KMS-11 (cell line): ENCODE results near the gene PURA.
A peak's percentile ranks its signal among the peaks of the same experiment; 100 is the strongest.

Experiments used
- H2AFZ ChIP-seq: fragments of 200-600 bp; sonication (generic); 2 replicates; pipeline ENCODE4 v1.6.1; 2016; ENCODE audit warnings: antibody characterized with exemption, mixed run types, low read depth
- H3K27ac ChIP-seq: fragments of 200-600 bp; sonication (generic); 2 replicates; pipeline ENCODE4 v1.6.1; 2016; ENCODE audit warnings: mild to moderate bottlenecking, mixed run types
- H3K27me3 ChIP-seq: fragments of 200-600 bp; sonication (generic); 2 replicates; pipeline ENCODE4 v1.6.1; 2017; ENCODE audit warnings: mild to moderate bottlenecking, low read depth, mixed run types, moderate library complexity; ENCODE audit not compliant: insufficient read depth
- H3K36me3 ChIP-seq: fragments of 200-600 bp; sonication (generic); 2 replicates; pipeline ENCODE4 v1.6.1; 2017; ENCODE audit warnings: mild to moderate bottlenecking, mixed run types; ENCODE audit not compliant: insufficient read depth
- H3K4me1 ChIP-seq: fragments of 200-600 bp; sonication (generic); 2 replicates; pipeline ENCODE4 v1.6.1; 2016; ENCODE audit warnings: mild to moderate bottlenecking, low read depth, mixed run types; ENCODE audit not compliant: poor library complexity, severe bottlenecking
- H3K4me2 ChIP-seq: fragments of 200-600 bp; sonication (generic); 2 replicates; pipeline ENCODE4 v1.7.0; 2016; ENCODE audit warnings: mild to moderate bottlenecking, mixed run types
- H3K4me3 ChIP-seq: fragments of 200-600 bp; sonication (generic); IDR thresholded peaks from 2 replicates; pipeline ENCODE4 v1.6.1; 2017; ENCODE audit warnings: low read depth, low read length, mixed read lengths; ENCODE audit not compliant: insufficient read depth
- H3K79me2 ChIP-seq: fragments of 200-600 bp; sonication (generic); 2 replicates; pipeline ENCODE4 v1.6.1; 2016; ENCODE audit warnings: low read depth, mixed run types; ENCODE audit not compliant: insufficient read depth
- H3K9ac ChIP-seq: fragments of 200-600 bp; sonication (generic); 2 replicates; pipeline ENCODE4 v1.6.1; 2016; ENCODE audit warnings: mild to moderate bottlenecking, mixed run types
- H4K20me1 ChIP-seq: fragments of 200-600 bp; sonication (generic); 2 replicates; pipeline ENCODE4 v1.6.1; 2016; ENCODE audit warnings: mild to moderate bottlenecking, mixed run types; ENCODE audit not compliant: insufficient read depth
- TF ChIP-seq, protein P1 (sequence below): fragments of 200-600 bp; sonication (generic); conservative IDR thresholded peaks from 2 replicates; pipeline ENCODE4 v1.6.1; 2017; ENCODE audit warnings: low read depth, mild to moderate bottlenecking, antibody characterized with exemption, low read length, moderate library complexity, mixed read lengths

The PURA gene

GRCh38 chr5:140169410-140169809 is 55.5 kb downstream of the PURA start:
- Histone ChIP-seq H3K27ac (no peak overlapping the region), H3K4me3 (no peak overlapping the region), H3K79me2 (no peaks in the 10 kb centered on the region), H3K4me2 (0 out of 2 replicates have a peak overlapping the region, but pooled peaks have one; percentile 17), H3K9ac (no peak overlapping the region), H3K36me3 (no peaks in the 10 kb centered on the region), H4K20me1 (no peaks in the 10 kb centered on the region), H2AFZ (no peak overlapping the region), H3K27me3 (no peaks in the 10 kb centered on the region), H3K4me1 (peaks cover 28% of the 10 kb centered on the region)
- TF ChIP-seq, protein P1, sequence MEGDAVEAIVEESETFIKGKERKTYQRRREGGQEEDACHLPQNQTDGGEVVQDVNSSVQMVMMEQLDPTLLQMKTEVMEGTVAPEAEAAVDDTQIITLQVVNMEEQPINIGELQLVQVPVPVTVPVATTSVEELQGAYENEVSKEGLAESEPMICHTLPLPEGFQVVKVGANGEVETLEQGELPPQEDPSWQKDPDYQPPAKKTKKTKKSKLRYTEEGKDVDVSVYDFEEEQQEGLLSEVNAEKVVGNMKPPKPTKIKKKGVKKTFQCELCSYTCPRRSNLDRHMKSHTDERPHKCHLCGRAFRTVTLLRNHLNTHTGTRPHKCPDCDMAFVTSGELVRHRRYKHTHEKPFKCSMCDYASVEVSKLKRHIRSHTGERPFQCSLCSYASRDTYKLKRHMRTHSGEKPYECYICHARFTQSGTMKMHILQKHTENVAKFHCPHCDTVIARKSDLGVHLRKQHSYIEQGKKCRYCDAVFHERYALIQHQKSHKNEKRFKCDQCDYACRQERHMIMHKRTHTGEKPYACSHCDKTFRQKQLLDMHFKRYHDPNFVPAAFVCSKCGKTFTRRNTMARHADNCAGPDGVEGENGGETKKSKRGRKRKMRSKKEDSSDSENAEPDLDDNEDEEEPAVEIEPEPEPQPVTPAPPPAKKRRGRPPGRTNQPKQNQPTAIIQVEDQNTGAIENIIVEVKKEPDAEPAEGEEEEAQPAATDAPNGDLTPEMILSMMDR = no peak

DNA sequence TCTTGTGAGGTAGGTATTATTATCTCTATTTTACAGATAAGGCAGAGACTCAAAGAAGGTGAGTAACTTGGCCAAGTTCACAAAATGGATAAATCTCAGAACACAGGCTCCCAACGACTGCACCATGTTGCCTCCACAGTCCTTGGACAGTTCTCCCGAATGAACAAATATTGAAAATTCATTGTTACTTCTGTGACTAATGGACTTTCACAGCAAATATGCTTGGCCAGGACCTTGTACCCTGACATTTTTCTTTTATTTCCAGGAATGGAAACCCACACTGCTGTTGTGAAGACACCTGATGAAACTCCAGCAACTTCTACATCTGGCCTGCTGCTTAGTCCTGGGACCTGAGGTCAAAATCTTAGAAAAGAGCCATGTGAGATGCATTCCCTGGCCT is 58.6 kb downstream of the PURA start:
- Histone ChIP-seq H3K27me3 (no peaks in the 10 kb centered on the region), H4K20me1 (no peaks in the 10 kb centered on the region), H3K4me1 (peaks cover 39% of the 10 kb centered on the region), H3K4me3 (no peak overlapping the region), H3K9ac (no peak overlapping the region), H2AFZ (no peak overlapping the region), H3K79me2 (no peaks in the 10 kb centered on the region), H3K27ac (no peak overlapping the region), H3K4me2 (no peak overlapping the region), H3K36me3 (no peaks in the 10 kb centered on the region)
- TF ChIP-seq, protein P1 = no peak

GRCh38 chr5:140174014-140174413 is 60.1 kb downstream of the PURA start:
- H3K27ac ChIP-seq = no peak overlapping the region
- peak overlapping the region; percentile 49; the same call in 1 of the 2 replicates for H3K4me2 ChIP-seq
- no peaks in the 10 kb centered on the region for H3K36me3 ChIP-seq
- H2AFZ ChIP-seq = no peak overlapping the region
- no peaks in the 10 kb centered on the region for H3K27me3 ChIP-seq
- TF ChIP-seq, protein P1 = no peak
- peaks cover 27% of the 10 kb centered on the region for H3K4me1 ChIP-seq
- no peak overlapping the region for H3K4me3 ChIP-seq
- H4K20me1 ChIP-seq = no peaks in the 10 kb centered on the region
- H3K9ac ChIP-seq = no peak overlapping the region
- H3K79me2 ChIP-seq = no peaks in the 10 kb centered on the region

- peak within 1 kb of the TSS; percentile 88 for H3K9ac ChIP-seq
- H4K20me1 ChIP-seq = no peaks in the 10 kb centered on the region
- TF ChIP-seq, protein P1 = no peak
- H3K36me3 ChIP-seq = no peaks in the 10 kb centered on the region
- H3K79me2 ChIP-seq = no peaks in the 10 kb centered on the region
- H3K4me2 ChIP-seq = peak within 1 kb of the TSS; percentile 97
- peak within 1 kb of the TSS; percentile 94 for H2AFZ ChIP-seq
- H3K27ac ChIP-seq = peak within 1 kb of the TSS; percentile 74
- H3K27me3 ChIP-seq = no peaks in the 10 kb centered on the region
- no peak within 1 kb of the TSS for H3K4me3 ChIP-seq
- H3K4me1 ChIP-seq = peaks cover 20% of the 10 kb centered on the region
Measured at GRCh38 chr5:140174465-140175366, 60.8 kb downstream of the PURA start, which contains the start of gene CYSTM1. CYSTM1 (plus strand) TSS chr5:140175188; CDS start chr5:140194466, 19,278 bp downstream.
